Skin of body (tissue), 2 donors: ENCODE data around the gene IL1B. TPM values are rescaled to one million over a fixed set of nuclear protein-coding genes. Genes with fewer than 3 reads are reported as not detected.

Experiments
- DNase-seq: peaks from one replicate; lab custom pipeline; 2025; lab: John Stamatoyannopoulos, UW
- total RNA-seq: library from RNA; depleted of rRNA; stranded (reverse); fragments of >200 nt; gene quantifications from one replicate; pipeline ENCODE4 v1.2.3, GENCODE V29; 2014

IL1B gene
- total RNA-seq, 1 donor from 2014 or later = 2.4 TPM

DNA sequence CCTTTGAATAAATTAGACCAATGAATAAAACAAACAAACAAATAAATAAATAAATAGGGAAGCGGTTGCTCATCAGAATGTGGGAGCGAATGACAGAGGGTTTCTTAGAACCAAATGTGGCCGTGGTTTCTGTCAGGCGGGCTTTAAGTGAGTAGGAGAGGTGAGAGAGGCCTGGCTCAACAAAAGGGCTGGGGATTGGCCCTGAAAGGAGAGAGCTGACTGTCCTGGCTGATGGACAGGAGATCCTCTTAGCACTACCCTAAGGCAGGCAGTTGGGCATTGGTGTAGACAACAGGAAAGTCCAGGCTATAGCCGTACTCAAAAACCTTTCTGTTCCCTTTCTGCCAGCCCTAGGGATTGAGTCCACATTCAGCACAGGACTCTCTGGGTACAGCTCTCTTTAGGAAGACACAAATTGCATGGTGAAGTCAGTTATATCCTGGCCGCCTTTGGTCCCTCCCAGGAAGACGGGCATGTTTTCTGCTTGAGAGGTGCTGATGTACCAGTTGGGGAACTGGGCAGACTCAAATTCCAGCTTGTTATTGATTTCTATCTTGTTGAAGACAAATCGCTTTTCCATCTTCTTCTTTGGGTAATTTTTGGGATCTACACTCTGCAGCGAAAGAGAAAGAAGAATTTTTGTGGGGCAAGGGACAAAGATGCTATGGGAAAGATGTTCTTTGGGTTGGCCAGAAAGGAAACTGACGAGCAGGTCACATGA, 6.5 kb downstream of the IL1B start:
- DNase-seq = no peak

DNA sequence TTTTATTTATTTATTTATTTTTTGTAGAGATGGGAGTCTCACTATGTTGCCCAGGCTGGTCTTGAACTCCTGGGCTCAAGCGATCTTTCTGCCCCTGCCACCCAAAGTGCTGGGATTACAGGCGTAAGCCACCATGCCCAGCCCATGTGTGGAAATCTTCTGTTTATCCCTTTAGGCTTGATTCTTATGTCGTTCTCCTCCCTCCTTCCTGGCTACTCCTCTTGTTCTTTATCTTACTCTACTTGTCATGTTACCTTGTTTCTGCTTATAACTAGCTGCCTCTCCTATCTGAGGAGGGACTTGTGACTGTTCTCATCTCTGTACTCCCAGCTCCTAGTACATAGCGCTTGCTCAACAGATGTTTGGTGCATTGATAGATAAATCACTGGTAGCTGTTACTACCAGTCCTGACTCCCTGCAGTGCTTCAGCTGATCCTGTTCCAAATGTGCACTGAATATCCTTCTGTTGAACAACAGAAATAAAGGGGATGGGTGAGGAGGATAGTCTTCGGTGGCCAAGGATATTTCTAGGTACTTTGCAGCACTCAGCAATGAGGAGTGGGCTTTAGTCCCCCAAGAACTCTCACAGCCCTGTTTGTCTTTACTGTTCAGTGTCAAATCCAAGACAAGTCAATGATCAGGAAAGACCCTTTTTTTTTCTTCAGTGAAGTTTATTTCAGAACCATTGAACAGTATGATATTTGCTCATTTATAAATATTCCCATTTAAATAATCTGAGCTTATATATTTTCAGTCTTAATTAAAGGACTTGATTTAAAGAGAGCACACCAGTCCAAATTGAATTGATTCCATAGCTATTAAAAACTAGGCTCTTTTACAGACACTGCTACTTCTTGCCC, 7.2 kb downstream of the IL1B start:
- no peak for DNase-seq

DNA sequence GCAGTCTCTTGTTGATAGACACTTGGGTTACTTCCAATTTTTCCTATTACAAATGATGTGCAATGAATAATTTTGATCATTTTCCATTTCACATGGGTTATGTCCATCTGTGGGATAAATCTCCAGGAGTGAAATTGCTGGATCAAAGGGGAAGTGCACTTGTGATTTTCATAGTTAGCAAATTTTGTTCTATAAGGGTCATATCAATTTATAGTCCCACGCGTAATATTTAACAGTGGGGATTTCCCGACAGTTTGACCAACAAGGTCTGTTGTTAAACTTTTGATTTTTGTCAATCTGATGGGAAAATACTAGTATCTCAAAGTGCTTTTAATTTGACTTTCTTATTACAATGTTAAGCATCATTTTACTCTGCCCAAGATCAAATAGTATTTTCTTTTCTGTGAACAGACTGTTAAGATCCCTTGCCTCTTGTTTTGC, 8.3 kb downstream of the IL1B start:
- no peak for DNase-seq

DNA sequence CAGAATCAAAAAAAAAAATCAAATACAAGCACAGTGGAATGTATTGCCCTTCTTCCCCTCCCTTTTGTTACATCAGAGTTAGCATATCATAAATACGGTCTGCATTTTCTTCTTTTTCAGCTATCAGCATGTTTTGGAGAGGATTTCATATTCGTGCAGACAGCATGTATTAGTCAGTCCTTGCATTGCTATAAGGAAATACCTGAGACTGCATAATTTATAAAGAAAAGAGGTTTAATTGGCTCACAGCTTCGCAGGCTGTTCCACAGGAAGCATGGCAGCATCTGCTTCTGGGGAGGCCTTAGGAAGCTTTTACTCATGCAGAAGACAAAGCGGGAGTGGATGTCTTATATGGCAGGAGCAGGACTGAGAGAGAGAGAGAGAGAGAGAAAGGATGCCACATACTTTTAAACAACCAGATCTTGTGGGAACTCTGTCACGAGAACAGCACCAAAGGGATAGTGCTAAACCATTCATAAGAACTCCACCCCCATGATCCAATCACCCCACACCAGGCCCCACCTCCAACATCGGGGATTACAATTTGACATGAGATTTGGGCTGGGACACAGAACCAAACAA, 8.9 kb downstream of the IL1B start:
- no peak for DNase-seq

DNA sequence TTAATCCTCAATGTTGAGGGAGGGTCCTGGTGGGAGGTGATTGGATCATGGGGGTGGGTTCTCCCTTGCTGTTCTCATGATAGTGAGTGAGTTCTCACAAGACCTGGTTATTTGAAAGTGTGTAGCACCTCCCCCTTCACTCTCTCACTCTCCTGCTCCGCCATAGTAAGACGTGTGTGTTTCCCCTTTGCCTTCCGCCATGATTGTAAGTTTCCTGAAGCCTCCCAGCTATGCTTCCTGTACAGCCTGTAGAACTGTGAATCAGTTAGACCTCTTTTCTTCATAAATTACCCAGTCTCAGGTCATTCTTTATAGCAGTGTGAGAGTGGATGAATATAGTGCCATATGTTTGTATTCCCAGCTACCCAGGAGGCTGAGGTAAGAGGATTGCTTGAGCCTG, 9.6 kb downstream of the IL1B start:
- no peak for DNase-seq

DNA sequence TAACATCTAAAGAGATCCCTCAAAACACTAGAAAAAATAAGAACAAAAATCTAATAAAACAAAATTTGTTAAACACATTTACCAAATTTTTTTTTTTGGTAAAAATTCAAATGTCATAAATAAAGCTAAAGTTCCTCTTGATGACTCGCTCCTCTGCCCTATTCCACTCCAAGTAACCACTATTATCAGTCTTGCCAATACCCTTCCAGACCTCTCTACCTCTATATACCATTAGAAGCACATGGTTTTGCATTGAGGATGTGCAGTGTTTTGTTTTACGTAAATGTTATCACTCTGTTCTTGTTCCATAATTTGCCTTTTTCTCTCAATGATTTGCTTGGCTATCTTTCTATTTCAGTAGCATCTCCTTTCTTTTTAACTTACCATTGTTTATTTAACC, 10.9 kb downstream of the IL1B start:
- no peak for DNase-seq

DNA sequence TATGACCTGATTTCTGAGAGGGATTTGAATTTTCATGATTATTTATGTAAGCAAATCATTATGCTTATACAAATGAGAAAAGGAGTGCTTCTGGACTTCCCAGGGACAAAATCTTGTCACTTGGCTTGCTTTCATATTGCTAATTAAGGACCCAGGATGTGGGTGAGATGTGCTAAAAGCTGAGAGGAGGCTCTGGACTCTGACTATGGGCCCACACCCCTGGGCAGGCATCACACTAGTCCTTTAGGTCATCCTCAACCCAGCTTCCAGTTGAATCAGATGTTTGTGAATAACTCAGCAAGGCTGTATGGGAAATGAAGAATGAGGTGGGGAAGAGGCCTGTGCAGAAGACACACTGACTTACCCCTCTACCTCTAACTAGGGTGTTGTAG, 11.9 kb downstream of the IL1B start:
- no peak for DNase-seq

DNA sequence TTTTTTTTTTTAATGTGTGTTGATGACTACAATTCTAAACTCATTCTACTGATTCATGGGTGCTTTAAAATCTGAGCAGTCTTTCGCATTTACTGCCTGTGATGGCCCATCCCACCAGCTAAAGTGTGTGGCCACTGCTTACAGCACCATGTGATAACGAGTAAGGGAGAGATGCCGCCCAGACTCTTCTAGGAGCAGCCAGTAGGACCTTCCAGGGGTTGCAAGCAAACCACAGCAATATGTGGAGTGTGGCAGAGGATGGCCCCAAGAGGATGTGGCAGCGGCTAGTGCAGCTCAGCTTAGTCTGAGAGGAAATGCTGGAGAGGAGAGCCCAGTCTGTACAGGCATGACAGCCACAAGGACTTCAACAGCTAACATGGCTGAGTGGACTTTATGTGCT, 14.9 kb downstream of the IL1B start:
- no peak for DNase-seq

DNA sequence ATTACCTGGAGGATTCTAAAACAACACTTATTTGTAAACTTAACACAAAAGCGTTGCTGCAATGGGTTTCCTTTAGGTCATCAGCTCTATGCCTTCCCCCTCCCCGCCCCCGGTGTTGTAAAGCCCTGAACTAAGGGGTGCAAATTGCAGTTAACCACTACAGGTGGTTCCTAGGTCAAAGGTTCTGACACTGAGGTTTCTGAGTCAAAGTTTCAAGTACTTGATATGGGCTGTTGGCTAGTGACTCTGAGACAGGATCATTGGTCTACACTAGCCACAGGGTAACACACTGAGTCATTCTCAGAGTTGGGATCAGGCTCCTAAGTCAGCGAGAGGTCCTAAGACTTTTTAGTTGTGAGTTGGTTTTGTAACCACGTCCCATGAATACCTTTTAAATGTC, 15.4 kb downstream of the IL1B start:
- DNase-seq = no peak

DNA sequence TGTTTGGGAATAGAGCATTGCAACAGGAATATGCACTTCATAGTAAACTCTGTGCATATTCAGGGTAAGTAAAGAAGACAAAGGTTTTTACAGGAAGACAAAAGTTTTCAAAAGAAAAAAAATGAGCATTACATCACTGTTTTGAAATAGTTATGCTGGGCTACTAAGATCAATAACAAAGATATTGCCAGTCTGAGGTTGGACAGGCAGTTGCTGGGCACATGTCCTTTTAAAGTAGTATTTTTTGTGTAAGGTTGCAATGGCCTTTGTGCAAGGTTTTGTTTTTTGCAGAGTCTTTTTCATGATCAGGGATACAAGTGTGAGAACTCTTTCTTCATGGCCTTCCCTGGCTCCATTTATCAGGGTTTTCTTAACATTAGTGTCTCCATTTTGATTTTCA, 16.2 kb downstream of the IL1B start:
- no peak for DNase-seq

DNA sequence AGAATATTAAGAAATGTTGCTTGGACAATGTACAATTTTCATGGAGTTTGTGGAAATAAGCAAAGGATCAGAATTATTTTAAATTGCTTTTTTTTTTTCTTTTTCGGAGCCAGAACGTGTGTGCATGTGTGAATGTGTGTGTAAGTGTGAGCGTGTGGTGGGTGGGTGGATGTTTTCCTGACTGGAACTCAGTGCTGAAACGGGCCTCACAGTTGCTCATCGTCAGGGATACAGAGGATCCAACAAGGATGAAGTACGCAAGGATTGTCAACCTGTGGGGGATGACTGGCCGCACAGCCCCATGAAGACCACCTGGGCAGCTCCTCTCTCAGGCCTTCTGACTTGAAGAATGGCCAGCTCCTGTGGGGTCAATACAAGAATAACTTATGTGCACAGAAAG, 17.5 kb downstream of the IL1B start:
- no peak for DNase-seq

DNA sequence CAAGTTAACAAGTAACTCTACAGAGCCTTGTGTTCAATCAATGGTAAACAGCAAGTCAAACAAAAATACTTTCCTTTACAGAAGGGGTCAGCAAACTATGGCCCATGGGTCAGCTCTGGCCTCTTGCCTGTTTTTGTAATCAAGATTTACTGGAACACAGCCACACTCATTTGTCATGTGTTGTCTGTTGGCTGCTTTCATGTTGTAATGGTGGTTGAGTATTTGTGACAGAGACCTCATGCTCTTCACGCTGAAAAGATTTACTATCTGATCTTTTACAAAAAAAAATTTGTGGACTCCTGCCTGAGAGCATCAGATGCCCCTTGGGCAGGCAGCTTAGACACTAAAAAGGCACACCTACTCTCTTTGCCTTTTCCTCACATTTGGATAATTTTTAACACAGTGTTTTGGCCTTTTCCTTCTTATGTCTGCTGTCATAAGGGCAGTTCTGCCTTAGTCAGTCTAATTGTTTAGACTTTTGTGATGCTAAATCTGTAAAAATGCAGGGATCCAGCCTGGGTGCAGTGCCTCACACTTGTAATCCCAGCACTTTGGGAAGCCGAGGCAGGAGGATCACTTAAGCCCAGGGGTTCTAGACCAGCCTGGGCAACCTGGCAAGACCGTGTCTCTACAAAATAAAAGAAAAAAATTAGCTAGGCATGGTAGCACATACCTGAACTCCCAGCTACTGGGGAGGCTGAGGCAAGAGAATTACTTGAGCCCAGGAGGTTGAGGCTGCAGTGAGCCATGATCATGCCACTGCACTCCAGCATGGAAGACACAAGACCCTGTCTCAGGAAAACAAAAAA, 18.3 kb downstream of the IL1B start:
- peak; percentile 26 for DNase-seq

DNA sequence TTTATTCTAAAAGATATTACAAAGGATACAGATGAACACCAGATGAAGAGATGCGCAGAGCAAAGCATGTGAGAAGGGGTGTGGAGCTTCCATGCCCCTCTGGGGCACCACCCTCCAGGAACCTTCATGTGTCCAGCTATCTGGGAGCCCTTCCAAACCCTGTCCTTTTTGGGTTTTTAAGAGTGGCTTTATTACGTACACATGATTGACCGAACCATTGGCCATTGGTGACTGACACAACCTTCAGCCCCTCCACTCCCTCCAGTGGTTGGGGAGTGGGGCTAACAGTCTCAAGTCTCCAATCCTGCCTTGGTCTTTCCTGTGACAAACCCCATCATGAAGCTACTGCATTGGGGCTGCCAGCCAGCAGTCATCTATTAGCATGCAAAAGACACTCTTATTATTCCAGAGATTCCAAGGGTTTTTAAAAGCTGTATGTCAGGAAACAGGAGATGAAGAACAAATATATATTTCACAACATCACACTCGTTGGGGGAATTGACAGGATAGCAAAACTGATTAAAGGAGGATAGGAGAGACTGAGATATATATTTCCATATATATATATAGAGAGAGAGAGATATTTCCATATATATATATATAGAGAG, 19.4 kb downstream of the IL1B start:
- DNase-seq = no peak

DNA sequence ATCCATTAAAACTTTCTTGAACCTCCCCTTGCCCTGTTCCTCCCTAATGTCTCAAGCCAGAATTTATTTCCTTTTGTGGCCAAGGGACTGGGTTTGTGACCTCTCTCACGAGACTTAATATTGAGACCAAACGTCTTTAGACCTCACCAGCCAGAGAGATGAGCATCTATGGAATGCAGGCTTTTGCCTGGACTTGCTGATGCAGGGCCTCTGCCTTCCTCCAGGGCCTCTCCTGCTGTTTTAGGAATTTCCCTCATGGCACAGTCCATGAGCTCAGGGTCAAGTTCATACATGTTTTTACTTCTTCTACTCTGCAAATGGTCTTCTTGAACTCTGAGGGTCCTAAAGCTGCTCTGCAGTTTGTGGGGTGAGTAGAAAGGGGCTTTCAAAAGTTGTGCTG, 22.3 kb downstream of the IL1B start:
- no peak for DNase-seq

DNA sequence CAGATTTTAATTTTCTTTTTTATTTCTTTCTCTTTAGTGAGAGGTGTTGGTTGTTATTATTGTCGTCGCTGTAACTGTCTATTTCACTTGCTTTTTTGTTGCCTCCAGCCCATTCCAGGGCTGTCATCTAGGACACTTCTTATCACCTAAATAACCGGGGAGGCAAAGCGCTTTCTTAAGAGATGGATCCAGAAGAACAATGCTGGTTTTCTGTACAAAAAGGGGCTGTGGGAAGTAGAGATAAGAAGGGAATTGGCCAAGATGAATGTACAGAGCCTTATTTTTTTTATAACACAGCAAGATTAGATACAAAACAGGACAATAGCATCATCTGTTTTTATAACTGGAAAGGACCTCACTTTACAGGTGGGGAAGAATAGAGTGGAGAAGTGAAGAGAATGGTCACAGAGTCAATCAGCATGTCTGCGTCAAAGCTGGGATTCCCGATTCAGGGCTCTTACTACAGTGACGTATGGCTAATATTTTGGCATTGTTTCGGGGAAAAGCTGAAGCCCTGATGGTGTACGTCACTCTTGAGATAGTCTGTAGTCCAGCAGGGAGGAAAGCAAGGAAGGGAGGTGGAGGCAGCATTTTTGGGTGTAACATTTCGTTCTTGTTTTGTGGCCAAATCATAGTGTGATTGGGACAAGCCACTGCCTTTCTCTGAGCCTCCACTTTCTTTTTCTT, 23.2 kb downstream of the IL1B start:
- DNase-seq = no peak

DNA sequence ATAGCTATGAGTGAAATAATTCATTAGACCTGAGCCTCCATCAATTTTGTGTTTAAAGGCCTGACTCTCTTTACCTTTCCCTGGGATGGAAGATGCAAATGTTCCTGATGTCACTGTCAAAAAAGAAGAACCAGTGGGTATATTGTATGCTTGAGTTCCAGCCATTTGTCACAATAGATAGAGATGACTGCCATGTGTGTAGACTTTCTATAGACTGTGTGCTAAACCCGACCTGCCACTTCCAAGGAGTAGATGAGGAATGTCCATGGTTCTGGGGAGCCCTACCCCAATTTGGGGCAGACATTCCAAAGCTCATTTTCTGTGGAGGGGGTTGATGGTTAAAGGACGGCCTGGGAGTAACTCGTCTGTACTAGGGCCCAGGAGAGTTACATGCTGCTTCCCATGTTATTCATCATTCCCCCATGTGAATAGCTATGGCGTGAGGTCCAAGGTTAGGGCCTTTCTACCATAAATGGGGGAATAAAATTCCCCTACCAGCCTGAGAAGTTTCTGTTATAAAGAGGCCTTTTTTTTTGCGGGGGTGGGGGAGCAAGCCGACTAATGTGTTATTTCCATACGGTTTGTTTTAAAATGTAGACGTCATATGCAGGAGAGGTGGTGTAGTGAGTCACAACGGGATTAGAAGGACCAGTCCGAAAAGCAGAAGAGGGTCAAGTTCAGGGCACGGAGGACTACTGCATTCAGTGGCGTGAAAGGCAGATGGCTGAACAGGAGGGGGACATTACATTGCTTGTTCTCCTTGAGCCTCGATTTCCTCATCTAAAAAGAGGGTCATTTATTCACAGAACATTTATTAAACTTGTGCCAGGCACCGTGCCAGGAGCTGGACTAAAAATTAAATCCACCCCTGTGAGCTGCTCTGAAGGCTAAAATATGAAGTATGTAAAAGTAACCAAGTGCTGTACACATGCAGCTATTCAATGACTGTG, 24.0 kb downstream of the IL1B start:
- no peak for DNase-seq

DNA sequence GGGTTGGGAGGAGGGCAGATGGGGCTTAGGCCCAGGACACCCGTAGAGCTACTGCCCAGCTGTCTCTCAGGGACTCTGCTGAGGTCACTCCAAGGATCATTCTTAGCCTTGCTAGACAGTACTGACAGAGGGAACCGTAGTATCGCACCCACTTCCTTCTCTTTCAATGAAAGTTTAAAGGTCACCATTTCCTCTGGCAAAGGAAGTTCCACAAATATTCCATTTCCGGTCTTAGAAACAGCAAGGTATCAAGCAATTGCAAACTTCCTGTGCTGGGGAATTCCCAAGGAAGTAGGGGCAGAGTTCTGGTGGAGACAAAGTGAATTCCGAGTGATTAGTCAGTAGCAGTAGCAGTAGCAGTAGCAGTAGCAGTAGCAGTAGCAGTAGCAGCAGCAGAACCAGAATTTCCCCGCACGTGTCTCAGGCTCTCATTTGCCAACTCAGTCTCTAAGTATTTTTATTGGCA, 24.7 kb downstream of the IL1B start:
- DNase-seq = peak; percentile 17

DNA sequence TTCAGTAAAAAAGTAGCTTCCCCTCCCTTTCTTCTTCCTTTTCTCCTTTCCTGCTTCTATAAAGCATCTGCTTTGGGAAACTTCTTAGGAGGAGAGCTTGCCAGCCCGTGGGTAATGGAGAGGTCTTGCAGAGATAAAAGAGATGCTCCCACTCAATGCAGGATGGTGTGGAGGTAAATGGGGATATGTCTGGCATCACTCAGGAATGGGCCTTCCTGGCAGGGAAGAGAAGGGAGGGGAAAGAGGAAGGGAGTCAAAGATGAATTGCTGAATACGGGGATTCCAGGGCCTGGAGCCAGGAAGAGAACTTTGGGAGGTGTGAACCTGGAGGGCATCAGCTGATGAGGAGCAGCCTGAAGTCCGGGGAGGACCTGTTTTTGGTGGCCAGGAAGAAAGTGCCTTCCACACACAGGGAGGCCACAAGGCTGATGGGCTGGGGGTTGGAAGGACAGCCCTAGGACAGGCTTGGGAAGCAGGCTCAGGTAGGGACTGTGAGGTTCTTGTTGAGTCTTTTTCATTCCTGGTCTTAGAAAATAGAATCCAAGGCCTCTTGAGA, 25.2 kb downstream of the IL1B start:
- DNase-seq = no peak

DNA sequence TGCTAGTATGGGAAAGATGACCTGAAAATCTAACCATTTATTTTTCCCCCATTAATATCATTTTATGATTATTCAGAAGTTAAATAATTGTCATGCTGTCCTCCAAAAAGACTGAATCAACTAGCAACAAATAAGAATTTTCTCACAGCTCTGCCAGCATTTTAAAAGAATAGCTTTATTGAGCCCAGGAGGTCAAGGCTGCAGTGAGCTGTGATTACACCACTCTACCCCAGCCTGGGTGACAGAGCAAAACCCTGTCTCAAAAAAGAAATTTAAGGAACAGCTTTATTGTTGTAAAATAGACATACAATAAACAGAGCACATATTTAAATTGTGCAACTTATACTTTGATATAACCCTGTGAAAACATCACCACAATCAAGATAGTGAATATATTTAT, 27.5 kb downstream of the IL1B start:
- DNase-seq = no peak
